DMS153 (cell line): ENCODE results near the gene PDCL2.
"Not testable (repeated sequence)": the region's sequence is repeated elsewhere in the genome, so short reads cannot be mapped to it uniquely, and the experiment has no call there.

ENCODE experiments used
- DNase-seq: peaks from one replicate; lab custom pipeline; 2025; lab: John Stamatoyannopoulos, UW

The PDCL2 gene

GRCh38 chr4:55592014-55592413, at the start of gene PDCL2:
PDCL2 (minus strand) TSS chr4:55592245; CDS start chr4:55592109, 136 bp downstream.
- DNase-seq = no peak

- no peak for DNase-seq
These were observed 45.3 kb upstream of the PDCL2 start for GRCh38 chr4:55637272-55637820.

GRCh38 chr4:55636656-55636999, 44.6 kb upstream of the PDCL2 start:
- DNase-seq = no peak

- peak; percentile 58 for DNase-seq
These were observed 44.0 kb upstream of the PDCL2 start, which contains the start of gene NMU for GRCh38 chr4:55635741-55636655. NMU (minus strand) TSS chr4:55636298; CDS start chr4:55636192, 106 bp downstream.

GRCh38 chr4:55635282-55635681, 43.2 kb upstream of the PDCL2 start:
- no peak for DNase-seq

GRCh38 chr4:55634417-55635128, 42.5 kb upstream of the PDCL2 start:
- no peak for DNase-seq

- DNase-seq = no peak
These were observed 41.9 kb upstream of the PDCL2 start for GRCh38 chr4:55633903-55634302.

- DNase-seq = no peak
These were observed 33.8 kb upstream of the PDCL2 start for GRCh38 chr4:55625835-55626234.

- DNase-seq = not testable (repeated sequence)
These were observed 32.0 kb upstream of the PDCL2 start for GRCh38 chr4:55624063-55624462.

GRCh38 chr4:55618546-55619143, 26.6 kb upstream of the PDCL2 start:
- DNase-seq = no peak

GRCh38 chr4:55617587-55618197, 25.6 kb upstream of the PDCL2 start:
- DNase-seq = no peak

- DNase-seq = no peak
These were observed 23.0 kb upstream of the PDCL2 start for GRCh38 chr4:55615008-55615407.

GRCh38 chr4:55613621-55614020, 21.6 kb upstream of the PDCL2 start:
- no peak for DNase-seq

GRCh38 chr4:55612341-55612740, 20.3 kb upstream of the PDCL2 start:
- DNase-seq = no peak

GRCh38 chr4:55611358-55612059, 19.5 kb upstream of the PDCL2 start:
- DNase-seq = no peak

- no peak for DNase-seq
These were observed 18.3 kb upstream of the PDCL2 start for GRCh38 chr4:55610381-55610780.

GRCh38 chr4:55609393-55609866, 17.4 kb upstream of the PDCL2 start:
- no peak for DNase-seq

- DNase-seq = no peak
These were observed 16.5 kb upstream of the PDCL2 start for GRCh38 chr4:55608591-55608990.

- DNase-seq = no peak
These were observed 13.0 kb upstream of the PDCL2 start for GRCh38 chr4:55604996-55605395.

- DNase-seq = no peak
These were observed 8.6 kb upstream of the PDCL2 start for GRCh38 chr4:55600640-55601039.

GRCh38 chr4:55598641-55599040, 6.6 kb upstream of the PDCL2 start:
- DNase-seq = no peak
